ENCODE data around the gene ATP11A. TPM values are rescaled to one million over a fixed set of nuclear protein-coding genes. Genes with fewer than 3 reads are reported as not detected.
"Not testable (repeated sequence)": the region's sequence is repeated elsewhere in the genome, so short reads cannot be mapped to it uniquely, and the experiment has no call there.

The ATP11A gene
- total RNA-seq, 1 donor from 2014 or later = 9.4 TPM

DNA sequence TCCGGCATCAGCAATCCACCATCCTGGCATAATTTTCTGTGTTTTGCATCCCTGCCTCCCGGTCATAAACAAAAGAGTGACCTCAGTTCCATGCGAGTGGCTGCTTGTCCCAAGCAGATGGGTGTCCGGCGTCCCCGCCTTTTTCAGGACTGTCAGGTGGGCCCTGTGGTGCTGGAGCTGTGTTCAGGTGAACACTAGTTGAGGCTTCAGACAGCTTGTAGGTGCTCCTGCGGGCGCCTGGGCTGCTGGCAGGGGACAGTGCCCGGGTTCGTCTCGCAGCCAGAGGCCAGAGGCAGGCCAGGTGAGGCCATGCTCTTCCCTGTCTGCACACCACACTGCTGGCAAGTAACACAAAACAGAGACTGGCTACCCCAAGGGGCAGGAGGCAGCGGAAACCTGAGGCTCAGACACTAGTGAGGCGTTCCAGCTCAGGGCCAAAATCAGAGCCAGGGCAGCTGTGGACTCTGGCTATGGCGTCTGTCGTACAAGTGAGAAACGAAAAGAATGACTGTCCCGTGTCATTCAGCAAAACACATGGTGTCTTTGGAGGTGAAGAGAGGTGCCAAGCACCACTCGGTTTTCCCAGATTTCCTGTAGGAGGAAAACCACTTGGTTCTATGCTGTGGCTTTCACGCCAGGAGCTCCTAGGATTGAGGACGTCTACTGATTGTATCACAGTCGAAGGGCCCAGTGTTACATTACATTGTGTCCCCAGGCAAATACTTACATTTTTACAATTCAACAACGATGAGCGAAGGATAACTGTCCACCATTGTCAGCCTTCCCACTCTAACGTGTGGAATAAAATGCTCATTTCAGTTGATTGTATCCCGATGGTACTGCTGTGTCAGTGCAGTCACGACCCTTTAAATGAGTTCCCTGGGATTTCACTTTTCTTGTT, 104.0 kb downstream of the ATP11A start:
- no peak for DNase-seq (ENCODE audit: low spot score)

DNA sequence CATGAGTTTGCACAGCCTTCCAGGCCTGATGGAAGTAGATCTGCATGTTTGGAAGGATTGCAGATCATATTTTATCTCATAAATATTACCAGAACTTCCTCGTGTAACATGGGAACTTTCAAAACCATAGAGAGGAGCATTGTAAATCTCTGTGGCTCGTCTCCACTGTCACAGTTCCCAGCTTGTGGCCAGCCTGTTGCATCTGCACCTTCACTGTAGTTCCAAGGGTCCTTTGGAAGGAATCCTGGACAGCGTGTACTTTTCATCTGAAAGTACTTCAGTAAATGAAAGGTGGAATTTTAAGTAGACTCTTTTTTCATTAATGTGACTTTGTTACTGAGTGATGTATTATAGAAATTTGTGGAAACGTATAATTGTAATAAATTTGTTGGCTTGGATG, 105.4 kb downstream of the ATP11A start:
- no peak for DNase-seq (ENCODE audit: low spot score)

DNA sequence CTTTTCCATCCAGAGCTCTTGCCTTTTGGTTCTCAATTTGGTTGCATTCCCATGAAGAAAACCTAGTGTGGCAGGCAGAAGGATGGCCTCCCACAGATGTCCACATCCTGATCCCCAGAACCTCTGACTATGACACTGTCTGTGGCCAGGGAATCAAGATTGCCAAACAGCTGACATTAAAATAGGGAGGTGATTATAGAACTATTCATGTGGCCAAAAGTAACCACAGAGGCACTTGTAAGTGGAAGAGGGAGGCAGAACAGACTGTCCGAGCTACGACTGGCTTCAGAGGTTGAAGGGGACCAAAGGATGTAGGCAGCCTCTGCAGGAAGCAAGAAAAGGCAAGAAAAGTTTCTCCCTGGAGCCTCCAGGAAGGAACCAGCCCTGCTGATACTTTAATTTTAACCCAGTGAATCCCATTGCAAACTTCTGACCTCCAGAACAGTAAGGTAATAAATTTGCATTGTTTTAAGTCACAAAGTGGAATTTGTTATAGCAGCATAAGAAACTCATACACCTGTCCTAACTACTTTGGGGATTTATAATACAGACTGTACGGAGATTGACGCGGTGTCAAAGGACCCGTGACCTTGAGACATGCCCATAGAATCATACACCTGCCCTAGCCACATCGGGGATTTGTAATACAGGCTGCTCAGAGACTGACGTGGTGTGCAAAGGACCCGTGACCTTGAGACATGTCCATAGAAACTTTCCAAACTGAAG, 106.5 kb downstream of the ATP11A start:
- DNase-seq (ENCODE audit: low spot score) = no peak

DNA sequence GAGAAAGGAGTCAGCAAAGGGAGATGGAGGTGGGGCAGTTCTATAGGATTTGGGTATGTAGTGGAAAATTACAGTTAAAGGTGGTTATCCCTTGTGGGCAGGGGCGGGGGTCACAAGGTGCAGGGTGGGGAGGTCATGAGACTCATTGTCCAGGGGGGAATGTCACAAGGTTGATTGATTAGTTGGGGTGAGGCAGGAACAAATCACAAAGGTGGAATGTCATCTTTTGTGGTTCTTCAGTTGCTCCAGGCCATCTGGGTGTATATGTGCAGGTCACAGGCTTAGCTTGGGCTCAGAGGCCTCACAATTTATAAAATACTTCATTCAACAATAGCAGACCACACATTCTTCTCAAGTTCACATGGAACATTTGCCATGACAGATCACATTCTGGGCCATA, 109.6 kb downstream of the ATP11A start:
- DNase-seq (ENCODE audit: low spot score) = no peak

DNA sequence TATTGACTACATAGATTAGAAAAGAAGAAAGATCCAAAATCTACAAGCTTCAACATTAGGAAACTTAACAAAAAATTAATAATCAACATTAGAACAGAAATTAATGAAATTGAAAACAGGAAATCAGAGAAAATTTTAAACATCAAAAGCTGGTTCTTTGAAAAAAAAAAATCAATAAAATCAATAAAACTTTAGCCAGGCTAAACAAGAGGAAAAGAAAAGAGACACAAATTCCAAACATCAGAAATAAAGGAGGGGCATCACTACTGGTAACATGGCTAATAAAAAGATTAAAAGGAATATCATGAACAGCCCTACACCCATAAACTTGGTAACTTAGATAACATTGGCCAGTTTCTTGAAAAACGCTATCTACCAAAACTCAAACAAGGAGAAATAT, 110.2 kb downstream of the ATP11A start:
- no peak for DNase-seq (ENCODE audit: low spot score)

DNA sequence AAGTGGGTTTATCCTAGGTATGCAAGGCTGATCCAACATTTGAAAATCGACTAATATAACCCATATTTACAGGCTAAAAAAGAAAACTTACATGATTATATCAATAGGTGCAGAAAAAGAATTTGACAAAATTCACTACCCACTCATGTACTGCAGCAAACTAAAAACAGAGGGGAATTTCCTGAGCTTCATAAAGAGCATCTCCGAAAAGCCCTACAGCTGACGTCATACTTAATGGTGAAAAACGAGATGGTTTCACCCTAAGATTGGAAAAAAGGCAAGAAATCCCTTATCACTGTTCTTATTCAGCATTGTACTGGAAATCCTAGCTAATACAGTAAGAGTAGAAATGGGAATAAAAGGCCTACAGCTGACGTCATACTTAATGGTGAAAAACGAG, 111.0 kb downstream of the ATP11A start:
- DNase-seq (ENCODE audit: low spot score) = not testable (repeated sequence)

DNA sequence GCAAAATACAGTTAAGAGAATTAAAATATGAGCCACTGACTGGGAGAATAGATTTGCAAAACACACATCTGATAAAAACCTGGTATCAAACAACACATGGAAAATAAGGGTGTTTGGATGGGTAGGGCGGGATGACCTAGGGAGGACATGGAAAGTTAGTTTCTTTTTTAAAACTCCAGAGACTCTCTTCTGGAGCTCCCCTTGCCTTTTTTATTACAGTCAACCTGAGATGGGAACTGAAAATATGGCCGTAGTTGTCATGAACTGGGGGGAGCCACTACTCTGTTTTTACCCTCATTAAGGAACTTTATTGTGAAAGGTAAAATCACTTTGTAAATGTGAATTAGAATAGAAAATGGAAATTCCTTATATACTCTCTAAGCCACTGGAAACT, 113.0 kb downstream of the ATP11A start:
- no peak for DNase-seq (ENCODE audit: low spot score)

DNA sequence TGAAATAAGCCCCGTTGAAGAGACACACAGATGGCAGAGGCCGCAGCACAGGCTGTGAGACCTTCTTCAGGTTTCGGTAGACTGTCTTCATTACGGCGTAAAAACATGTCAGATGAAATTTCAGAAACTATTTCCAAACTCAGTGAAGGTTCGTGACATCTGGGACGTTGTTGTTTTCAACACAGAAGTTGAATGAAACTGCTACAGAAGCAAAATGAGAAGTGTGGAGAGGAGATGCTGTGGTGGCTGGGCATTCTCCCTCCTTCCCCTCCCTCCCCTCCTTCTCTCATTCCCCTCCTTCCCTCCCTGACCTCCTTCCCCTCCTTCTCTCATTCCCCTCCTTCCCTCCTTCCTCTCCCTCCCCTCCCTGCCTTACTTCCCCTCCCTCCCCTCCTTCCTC, 113.6 kb downstream of the ATP11A start:
- DNase-seq (ENCODE audit: low spot score) = peak; percentile 40

DNA sequence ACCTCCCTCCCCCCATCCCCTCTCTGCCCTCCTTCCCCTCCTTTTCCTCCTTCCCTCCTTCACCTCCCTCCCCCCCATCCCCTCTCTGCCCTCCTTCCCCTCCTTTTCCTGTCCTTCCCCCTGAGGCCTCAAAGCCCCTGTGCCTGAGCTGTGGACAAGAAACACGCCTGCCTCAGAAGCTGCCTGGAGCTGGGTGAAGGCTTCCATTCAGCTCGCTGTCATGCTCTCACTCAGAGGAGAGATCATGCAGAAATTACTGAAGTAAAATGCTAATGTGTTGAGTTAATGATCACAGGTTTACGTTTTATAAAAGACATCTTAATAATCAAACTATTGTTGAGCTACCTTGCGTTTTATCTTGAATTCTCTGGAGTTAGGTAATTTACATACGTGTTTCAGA, 114.5 kb downstream of the ATP11A start:
- DNase-seq (ENCODE audit: low spot score) = peak; percentile 57

DNA sequence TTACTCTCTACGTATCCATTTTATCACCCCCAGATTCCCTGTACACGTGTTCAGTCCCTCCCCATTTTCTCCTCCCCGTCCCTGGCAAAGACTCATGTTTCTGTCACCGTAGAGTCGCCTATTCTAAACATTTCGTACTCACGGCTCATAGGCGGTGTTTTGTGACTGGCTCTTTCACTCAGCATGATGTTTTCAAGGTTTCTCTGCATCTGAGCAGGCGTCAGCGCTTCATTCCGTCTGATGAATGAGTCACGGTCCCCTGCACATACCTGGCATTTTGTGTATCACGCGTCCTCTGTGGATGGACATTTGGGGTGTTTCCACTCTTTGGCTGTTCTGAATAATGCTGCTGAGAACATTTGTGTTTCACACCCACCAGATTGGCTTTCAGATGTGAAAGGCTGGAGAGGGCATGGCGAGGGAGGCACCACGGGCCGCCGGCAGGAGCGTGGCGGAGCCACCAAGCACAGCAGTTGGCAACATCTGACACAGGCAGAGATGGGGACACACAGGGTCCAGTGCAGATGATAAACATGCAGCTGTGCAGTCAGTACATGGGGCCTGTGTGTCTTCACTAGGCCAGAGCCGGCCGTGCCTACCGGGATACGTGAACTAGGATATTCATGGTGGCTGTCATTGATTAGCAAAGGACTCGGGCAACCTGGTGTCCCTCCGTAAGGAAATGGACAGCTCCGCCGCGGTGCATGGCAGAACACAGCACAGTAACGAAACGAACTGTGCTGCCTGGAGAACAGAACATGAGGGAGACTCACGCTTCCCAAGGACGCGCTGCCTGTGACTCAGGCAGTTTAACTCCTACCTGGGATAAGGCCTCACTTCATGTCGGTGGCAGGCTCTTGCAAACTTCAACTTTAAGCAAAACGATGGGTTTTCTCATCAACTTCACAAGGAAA, 117.2 kb downstream of the ATP11A start:
- no peak for DNase-seq (ENCODE audit: low spot score)

DNA sequence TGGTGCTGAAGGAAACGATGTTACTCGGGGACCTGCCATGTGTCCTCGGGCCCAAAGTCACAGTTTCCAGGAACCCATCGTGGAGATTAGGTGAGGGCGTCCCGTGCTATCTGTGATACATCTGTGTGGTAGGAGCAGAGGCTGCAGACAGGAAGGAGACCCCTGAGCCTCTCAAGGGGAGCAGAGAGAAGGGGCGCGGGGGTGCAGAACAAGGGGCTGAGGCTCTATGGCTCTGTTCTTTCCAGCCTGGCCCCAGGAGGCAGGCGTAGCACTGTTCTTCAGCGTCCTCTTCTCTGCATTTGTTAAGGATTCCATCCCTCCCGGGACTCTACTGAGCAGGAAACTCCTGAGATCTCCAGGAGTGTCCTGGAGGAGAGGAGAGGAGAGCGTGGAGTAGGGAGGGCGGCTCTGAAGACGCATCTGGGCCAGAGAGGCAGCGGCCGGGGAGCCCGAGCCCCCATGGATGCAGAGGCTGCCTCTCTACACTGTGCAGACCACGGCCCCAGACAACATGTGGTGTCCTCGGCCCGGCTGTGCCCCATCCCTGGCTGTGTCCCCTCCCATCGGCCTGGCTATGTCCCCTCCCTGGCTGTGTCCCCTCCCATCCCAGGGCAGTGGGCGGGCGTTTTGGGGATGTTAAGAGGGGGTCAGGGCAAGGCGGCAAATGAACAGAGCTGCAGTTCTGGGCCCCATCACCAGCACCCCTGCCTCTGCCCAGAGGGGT, 118.0 kb downstream of the ATP11A start:
- no peak for DNase-seq (ENCODE audit: low spot score)

DNA sequence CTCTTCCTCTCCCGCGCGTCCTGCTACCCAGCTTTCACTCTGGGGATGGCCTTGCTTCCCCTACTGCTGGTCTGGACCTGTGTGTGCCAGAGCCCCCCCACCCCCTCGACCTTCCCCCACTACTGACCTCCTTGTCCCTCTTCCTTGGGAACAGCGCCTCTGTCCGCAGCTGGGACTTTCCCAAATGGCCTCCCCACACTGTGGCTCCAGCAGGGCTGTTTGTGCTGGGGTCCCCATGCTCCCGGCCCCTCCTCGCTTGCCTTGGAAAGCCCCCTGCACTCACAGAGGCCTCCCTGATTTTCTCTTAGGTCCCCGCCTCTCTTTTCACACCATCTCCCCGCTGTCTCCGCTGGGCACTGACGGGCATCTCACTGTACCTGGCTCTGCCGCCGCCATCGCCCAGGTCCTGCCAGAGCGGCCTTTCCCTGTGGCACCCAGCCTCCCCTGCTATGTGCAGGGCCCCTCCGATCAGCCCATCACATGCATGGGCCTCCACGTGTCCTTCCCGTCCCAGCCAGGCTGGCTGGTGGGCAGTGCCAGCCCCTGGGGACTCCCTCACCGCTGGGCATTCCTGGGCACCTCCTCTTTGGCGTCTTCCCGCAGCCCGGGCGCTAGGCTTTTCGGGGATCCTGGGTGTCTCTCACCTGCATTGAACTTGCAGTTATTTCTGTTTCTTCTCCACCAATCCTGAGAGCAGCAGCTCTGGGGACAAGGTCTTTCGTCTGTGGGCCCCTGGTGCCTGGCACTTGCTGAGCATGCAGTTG, 118.7 kb downstream of the ATP11A start:
- DNase-seq (ENCODE audit: low spot score) = no peak

DNA sequence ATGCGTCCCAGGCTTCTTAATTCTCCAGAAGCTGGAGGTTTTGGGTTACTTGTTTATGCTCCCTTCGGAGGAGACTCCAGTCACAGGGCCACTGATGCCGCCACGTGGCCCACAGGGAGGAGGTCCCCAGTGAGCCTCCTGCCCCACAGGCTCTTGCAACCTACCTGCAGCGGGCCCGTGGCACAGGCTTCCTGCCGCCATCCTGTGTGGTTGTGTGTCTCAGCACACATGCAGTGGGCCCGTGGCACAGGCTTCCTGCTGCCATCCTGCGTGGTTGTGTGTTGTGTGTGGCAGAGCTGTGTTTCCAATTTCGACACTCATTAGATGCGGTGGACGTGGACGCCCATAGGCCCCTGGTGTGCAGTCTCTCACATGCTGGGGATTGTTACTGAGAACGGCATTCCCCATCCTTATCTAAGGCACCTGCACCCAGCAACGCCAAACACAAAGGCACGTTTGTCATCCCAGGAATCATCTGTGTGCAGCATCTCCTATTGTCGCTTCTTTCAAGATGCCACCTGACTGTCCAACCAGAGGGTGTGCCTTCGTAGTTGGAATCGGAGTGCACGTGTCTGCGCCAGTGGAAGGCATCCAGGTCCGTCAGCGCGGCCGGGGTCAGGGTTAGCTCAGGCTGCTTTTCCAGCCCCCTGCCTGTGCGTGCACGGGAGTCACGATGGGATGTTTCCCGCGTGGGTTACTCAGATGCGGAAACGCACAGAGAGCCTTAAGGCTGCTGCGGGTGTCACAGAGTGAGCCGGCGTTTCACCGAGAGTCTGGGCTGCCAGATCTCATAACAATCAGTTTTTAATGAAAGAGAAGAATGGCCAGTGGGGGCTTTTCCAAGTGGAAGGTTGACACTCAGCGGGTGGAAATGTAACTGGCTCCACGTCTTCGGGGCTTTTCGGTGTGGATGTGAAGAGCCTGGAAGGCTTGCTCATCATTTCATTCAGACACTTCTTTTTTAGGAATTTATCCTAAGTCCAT, 119.8 kb downstream of the ATP11A start:
- DNase-seq (ENCODE audit: low spot score) = no peak

DNA sequence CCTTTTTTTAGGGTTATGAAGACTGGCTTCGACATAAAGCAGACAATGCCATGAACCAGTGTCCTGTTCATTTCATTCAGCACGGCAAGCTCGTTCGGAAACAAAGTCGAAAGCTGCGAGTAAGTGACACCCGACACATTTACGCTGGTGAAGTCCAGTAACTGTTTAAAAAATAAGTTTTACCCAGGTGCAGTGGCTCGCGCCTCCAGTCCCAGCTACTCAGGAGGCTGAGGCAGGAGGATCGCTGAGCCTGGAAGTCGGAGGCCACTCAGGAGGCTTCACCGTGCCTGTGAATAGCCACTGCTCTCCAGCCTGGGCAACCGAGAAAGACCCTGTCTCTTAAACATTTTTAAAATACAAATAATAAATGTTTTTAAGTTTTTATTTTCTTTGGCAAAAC, 120.8 kb downstream of the ATP11A start:
- DNase-seq (ENCODE audit: low spot score) = no peak

DNA sequence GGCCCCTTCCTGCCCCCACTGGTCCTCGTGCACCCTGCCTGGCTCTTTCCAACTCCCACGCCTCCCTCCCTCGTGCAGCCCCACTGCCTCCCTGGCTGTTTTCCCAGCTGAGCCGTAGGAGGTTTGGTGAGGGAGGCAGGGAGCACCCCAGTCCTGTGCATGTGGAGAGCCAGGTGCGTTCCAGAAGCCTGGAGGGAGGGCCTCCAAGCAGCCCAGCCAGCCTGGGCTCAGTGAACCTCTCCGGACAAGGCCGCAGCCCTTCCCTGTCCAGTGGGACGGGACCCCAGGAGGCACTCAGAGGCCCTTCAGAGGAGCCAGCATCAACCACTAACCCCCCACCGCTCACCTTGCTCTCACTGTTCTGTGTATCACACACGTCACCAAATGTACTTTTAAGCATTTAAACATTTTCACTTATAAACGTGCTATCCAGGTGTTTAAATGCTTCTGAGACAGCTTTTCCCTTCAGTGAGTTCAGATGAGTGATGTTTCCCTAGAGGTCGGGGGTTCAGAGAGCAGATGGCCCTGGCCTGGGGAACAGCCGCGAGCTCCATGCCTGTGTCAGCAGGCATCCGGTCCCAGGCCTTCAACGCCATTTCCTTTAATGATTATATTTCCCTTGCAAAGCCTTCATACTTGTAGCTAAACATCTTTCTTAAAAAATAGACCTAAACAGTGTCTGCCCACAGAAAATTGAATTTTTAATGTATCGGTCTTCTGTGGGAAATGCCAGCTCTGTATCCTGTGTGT, 122.6 kb downstream of the ATP11A start:
- no peak for DNase-seq (ENCODE audit: low spot score)

DNA sequence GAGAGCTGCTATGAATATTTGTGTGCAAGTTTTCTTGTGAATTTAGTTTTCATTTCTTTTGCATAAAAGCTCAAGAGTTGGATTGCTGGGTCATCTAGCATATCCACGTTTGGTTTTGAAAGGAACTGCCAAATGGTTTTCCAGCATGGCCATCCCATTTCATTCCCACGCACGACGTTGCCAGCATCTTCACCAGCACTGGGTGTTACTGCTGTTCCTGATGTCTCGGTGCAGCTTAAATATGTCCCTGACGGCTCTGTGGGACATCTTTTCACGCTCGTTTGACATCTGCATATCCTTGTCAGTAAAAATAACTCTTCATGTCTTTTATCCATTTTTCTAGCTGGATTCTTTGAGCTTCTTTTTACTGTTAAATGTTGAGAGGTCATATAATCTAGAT, 123.7 kb downstream of the ATP11A start:
- DNase-seq (ENCODE audit: low spot score) = no peak

DNA sequence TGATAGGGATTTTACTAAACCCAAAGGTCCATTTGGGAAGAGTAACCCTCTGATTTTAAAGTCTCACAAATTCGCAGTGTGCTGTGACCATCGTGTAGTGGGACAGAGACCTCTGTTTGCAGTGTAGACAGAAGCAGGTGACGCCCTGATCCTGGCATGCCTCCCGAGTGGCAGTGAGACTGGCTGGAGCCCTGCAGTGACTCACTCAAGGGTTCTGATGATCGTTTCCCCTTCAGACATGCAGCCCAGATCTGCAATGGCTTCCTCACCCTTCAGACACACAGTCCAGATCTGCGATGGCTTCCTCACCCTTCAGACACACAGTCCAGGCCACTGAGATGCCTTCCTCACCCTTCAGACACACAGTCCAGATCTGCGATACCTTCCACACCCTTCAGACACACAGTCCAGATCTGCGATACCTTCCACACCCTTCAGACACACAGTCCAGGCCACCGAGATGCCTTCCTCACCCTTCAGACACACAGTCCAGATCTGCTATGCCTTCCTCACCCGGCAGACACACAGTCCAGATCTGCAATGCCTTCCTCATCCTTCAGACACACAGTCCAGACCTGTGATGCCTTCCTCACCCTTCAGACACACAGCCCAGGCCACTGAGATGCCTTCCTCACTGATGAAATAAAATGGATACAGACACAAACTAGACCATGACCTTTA, 125.2 kb downstream of the ATP11A start:
- DNase-seq (ENCODE audit: low spot score) = no peak

DNA sequence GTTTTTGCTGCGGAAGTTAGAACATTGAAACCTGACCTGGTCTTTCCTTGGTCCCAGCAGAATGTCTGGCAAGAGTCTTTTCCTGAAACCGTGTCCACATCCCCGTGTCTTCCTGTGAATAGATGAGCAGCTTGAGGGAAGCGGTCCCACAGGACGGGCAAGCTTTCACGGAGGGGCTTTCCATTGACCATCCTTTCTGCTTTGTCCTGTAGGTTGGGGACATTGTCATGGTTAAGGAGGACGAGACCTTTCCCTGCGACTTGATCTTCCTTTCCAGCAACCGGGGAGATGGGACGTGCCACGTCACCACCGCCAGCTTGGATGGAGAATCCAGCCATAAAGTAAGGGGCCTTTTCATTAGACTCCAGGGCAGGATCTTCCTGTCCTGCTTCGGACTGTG, 126.0 kb downstream of the ATP11A start:
- no peak for DNase-seq (ENCODE audit: low spot score)

All from umbilical cord (tissue), 2 donors.